CD4-positive, alpha-beta T cell treated with Interleukin-12 subunit alpha and Interleukin-12 subunit beta, for 1 hour (primary cell): ENCODE measurements around the gene NAPSA.
"Not testable (repeated sequence)": the region's sequence is repeated elsewhere in the genome, so short reads cannot be mapped to it uniquely, and the experiment has no call there.

Source experiments
- DNase-seq: peaks from one replicate; pipeline ENCODE4 v3.0.0-alpha.2; 2020

The NAPSA gene

DNA sequence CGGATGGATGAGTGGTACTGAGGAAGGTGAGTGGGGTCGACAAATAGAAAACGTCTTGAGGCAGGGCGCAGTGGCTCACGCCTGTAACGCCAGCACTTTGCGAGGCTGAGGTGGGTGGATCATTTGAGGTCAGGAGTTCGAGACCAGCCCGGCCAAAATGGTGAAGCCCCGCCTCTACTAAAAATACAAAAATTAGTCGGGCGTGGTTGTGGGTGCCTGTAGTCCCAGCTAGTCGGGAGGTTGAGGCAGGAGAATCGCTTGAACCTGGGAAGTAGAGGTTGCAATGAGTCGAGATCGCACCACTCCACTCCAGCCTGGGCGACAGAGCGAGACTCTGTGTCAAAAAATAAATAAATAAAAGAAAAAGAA lies 35.5 kb downstream of the NAPSA start:
- not testable (repeated sequence) for DNase-seq

DNA sequence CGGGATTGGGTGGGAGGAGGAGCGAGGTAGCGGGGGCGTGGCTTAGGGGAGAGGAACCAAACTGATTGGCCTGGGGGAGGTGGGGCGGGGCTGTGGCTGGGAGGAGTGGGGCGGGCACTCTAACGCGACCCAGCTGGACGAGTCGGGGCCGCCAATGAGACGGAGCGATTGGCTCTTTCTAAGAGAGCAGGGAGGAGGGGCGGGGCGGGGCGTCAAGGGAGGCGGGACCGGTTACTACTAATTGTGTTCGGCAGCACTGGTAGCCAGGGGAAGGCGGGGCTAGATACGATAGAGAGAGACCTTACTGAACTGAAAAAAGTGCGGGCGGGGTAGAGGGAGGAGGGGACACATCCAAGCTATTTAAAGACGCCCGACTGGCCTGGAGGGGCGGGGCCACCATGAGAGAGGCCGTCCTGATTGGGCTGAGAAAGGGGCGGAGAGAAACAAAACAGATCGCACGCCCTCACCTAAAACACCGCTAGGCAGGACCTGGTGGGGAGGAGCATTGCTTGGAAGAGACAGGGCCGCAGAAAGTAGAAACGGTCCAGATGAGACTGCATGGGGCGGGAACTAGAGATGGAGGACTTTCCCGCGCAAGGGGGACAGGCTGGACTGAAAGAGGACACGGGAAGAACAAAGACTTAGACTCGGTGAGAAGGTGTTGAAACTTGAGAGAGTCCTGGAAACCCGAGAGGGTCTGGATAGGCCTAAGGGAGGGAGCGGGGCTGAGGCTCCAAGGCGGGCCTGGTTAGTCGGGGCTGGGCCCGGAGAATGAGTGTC lies 36.1 kb downstream of the NAPSA start, which contains the start of gene KCNC3:
Gene KCNC3, minus strand, starts transcription at position 232 of the 780 bp plus-strand sequence. CDS start 295 bp downstream, outside the sequence.
- peak; percentile 92 for DNase-seq

DNA sequence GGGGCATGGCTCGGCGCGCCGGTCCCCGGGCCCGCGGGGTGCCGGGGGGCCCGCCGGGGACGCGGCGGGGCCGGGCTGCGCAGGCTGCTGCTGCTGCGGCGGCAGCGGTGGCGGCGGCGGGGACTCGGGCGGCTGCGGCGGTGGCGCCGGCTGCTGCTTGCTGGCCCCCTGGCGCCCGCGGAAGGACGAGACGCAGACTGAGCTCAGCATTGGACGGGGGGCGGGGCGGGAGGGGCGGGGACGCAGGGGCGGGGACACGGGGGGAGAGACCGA lies 36.6 kb downstream of the NAPSA start:
- no peak for DNase-seq

DNA sequence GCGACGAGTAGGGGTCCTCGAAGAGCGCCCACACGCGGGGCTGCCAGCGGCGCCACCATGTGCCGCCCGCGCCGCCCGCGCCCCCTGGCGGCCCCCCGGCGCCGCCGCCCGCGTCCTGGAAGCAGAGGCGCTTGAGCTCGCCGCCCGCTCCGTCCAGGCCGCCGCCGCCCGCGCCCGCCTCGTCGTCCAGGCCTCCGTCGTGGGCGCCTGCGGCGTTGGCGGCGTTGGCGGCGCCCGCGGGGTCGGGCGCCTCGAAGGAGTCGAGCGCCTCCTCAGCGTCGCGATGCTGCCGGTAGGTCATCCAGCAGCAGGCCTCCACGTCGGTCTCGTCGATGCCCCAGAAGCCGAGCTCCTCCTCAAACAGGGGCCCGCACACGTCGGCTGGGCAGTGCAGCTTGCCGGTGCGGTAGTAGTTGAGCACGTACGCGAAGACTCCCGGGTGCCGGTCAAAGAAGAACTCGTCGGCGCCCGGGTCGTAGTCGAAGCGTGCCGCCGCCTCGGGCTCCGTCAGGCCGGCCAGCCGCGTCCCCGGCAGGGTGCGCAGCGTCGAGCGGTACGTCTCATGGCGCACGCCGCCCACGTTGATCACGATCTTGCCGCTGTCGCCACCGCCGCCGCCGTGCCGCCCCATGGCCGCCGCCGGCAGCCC lies 37.1 kb downstream of the NAPSA start:
- DNase-seq: no peak

DNA sequence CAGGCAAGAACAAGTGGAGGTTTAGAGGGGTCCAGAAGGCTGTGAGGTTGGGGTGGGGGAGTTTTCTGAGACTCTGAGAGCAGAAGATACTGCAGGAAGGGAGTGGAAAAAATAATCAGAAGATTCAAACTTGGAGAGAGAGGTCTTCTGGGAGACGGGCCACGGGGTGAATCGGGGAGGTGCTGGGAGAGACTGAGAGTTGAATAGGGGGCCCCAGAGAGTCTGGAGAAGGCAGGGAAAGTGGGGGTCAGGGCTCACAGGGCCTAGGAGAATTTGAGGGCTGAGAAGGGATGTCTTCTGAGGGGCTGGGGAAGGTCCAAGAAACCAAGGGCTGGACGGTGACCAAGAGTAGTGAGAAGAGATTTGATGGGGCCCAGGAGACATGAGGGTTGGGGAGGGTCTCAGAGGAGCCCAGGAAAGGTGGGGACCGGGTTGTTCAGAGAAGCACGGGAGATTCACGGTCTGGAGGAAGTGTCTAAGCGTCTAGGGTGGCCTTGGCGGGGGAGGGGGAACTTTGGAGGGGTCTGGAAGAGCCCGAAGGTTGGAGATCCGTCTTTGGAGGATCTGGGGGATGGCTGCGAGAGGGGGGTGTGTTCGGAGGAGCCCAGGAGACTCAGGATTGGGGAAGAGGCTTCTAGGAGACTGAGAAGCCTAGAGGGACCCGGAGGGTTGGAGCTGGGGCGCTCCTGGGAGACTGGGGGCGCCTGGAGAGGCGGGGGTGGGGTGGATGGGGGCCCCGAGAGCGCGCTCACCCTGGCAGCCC lies 37.8 kb downstream of the NAPSA start:
- DNase-seq: no peak

DNA sequence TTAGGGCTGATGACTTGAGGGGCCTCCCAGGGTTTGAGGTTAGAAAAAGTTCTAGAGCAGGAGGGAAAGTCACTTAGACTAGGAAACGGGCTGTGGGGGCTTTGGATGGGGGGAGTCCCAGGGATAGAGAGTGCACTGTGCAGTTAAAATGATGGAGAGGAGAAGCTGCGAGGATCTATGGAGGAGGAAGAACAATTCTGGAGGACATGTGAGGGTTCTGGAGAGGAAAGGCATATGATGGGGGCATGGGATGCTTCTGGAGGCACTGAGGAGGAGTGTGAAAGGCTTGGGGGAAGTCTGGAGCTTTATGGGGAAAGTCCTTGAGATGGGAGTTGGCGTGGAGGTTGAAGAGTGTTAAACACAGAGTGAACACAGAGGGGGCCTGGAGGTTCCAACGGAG lies 38.4 kb downstream of the NAPSA start:
- no peak for DNase-seq

DNA sequence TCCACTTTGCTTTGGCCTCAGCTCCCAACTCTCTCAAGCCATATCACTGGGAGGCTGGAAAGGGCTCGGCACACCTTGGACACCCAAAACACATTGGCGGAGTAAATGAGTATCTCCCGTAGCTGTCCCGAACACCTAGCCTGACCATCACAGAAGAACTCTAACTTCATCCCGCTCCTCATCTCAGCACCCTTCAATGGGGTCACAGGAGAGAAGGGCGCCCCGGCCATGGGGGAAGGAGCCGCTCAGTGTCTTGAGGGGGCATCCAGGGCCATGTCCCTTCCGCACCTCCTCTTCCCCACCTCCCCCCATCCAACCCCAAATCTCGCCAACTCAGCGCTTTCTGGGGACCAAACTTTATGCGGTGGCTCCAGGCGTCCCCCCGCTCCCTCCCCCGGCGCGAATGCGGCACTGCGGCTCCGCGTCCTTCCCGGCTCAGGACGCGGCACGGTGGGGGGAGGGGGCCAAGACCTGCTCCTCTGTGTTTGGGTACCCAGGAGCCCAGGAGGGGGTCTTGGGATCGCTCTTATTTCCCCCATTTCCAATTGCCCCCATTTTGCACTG lies 39.3 kb downstream of the NAPSA start:
- no peak for DNase-seq

DNA sequence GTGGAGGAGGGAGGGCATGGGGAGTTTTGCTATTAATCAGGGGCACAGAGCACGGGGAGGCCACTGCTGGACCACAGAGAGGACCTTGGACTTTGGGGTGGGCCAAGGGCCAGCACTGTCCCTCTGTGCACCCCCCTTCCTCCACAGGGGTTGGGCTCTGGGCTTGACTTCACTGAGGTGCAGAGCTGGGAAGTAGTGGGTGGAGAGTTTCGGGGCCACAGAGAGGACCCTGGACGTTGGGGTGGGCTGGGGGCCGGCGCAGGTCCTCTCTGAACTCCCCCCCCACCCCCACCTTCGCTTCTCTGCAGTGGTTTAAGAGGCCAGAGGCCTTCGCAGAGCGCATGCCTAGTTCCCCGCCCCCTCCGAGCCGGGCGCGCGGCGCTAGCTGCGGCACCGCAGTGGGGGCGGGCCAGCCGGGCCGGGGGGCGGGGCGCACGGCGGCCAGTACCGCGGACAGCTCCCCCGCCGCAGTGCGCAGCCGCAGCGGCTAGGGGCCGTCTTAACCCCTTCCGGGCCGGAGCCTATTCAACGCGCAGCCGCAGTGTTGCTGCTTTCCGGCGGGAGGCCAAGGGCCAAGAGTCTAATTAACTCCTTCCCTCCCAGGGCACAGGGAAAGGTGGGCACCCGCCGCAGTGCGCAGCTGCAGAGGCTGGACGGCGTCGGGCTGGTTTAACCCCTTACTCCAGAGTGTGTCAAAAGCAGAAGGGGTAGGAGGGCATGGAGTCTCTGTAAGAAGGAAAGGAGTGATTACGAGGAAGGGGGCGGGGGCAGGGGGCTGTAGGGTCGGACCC lies 39.9 kb downstream of the NAPSA start:
- peak; percentile 76 for DNase-seq

DNA sequence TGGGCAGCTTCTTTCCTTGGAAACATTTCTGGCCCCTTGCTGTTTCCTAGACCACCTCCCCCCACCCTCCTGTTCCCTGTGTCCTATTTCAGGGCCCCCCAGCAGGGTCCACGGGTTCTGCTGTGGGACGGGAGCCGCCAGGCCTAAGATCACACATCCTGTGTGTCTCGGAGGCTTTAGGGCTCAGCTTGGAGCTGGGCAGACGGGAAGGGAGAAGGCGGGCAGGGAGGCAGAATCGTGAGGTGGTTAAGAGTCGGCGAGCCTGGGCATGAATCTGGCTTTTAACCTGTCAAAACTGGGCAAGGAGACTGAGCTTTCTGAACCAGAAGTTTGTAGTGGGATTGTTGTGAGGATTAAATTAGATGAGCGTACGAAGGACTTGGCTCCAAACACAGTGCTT lies 41.1 kb downstream of the NAPSA start:
- DNase-seq: no peak

DNA sequence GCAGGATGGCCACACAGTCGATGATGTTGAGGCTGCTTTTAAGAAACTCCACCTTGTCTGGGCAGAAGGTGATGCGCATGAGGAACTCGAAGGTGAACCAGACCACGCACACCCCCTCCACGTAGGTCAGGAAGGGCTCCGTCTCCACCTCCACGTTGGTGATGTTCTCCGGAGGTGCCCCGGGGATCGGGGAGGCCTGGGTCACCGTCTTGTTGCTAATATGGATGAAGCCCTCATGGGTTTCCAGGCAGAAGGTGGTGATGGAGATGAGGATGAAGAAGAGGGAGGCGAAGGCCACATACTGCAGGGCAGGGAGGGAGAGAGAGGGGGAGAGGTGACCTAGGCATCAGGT lies 41.7 kb downstream of the NAPSA start:
- no peak for DNase-seq

DNA sequence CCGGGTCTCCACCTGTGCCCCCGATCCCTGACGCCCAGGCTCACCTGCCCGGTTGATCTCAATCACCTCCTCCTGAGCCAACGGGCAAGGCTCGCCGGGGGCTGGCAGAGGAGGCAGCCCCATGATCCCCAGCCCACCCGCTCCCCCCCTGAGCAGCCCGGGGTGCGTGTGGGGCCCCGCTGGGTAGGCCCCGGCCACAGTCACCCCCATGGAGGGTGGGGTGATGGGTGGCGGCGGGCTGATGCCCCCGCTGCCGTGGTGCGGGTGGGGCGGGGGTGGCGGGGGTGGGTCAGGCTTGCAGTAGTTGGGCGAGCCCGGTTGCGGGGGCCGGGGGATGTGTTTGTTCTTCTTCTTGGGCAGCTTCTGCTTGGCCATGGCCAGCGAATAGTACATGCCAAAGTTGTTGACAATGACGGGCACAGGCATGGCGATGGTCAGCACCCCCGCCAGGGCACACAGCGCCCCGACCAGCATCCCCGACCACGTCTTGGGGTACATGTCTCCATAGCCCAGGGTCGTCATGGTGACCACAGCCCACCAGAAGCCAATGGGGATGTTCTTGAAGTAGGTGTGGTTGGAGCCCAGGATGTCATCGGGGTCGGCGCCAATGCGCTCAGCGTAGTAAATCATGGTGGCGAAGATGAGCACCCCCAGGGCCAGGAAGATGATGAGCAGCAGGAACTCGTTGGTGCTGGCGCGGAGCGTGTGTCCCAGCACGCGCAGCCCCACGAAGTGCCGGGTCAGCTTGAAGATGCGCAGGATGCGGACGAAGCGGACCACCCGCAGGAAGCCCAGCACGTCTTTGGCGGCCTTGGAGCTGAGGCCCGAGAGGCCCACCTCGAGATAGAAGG lies 42.3 kb downstream of the NAPSA start:
- DNase-seq: no peak

DNA sequence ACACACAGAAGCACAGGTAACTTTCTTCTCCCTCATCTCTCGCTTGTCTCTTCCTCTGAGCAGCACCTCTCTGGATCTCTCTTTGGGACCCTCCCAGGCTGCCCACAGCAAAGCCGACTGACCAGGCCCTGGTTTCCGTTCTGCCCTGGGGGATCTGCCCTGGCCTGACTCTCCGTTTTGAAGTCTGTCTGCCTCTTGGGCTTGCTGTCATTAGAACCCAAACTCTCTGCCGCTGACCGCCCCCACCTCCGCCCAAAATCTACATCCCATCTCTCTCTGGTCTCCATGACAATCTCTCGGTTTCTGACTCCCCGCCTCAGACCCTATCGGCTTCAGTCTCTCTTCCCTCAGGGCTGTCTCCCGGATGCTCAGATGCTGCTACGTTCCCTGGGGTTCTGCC lies 43.2 kb downstream of the NAPSA start:
- no peak for DNase-seq

DNA sequence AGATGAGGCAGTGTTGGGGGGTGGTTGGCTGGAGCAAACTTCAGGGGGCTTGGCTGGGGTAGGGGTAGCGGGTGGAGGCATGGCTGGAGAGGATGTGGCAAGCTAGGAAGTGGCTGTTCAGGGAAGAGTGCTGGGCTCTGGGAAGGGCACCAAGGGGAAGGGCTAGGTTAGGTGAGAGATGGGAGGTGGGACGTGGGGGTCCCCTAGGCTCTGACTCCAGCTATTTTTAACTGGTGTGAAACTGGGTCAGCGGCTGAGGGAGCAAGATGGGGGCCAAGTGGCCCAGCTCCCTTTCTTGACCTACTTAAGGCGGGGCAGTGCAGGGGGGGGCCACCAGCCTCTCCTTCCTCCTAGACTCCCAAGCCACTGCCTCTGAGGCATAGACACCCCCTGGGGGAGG lies 43.6 kb downstream of the NAPSA start:
- DNase-seq: no peak

DNA sequence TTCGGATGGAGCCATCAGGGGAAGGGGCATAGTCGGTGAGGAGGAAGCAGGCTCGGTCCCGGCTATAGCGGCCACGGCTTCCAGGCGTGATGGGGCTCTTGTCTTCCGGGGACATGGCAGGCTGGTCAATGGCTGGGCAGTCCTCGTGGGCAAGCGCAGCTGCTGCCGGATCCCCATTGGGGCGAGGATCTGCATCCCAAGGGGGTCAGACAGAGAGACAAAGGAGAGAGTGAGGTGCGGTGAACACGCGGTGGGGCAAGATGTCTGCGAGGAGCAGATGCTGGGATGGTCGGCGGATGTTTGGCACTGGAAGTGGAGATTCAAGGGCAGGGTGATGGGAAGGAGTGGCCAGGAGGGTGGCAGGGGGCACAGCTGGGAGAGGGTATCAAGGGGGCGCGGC lies 44.8 kb downstream of the NAPSA start:
- no peak for DNase-seq

DNA sequence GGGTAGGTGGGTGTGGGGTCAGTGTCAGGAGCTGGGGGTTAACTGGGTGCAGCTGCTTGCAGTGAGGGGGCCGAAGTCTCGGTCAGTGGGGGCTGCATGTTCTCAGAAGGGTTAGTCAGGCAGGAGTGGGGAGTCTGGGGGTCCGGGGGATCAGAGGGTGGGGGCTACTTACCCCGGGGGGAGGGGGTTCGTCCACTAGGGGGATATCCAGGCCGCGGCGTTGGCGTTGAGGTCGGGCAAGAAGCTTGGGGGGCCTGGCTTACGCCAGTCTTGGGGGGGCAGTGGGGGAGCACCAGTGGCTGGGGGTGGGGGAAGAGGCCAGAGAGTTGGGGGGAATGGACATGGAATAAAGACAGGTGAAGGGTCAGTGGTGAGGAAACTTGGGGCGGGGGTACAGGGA lies 45.4 kb downstream of the NAPSA start:
- DNase-seq: no peak

DNA sequence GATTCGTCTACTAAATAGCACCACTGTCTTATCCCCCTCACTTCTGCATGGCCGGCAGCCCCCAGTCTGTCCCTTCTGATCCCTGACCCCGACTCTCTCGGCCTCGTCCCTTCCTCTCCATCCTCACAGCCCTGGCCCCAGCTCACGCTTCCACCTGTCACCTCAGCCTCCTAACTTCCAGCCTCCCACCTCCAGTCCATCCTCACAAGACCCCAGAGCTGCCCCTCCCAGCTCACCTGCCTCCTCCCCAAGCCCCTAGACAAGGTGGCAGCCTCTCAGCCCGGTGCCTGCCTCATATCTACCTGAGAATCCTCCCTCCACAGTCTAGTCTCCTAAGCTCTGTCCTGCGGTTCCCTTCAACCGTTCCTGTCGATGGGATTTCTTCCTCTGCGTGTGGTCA lies 46.3 kb downstream of the NAPSA start:
- no peak for DNase-seq

DNA sequence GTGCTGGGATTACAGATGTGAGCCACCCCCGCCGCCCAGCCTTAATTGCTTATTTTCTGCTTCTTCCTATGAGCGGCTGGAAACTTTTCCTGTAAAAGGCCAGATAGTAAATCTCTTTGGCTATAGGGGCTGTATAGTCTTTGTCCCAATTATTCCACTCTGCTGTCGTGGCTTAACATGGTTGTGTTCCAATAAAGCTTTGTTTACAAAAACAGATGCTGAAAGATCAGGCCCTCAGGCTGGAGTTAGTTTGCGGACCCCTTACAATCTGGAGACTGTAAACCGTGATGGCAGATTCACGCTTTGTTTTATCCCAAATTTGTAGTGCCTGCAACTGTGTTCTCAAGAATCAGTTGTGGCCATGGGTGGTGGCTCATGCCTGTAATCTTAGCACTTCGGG lies 47.0 kb downstream of the NAPSA start:
- DNase-seq: no peak

DNA sequence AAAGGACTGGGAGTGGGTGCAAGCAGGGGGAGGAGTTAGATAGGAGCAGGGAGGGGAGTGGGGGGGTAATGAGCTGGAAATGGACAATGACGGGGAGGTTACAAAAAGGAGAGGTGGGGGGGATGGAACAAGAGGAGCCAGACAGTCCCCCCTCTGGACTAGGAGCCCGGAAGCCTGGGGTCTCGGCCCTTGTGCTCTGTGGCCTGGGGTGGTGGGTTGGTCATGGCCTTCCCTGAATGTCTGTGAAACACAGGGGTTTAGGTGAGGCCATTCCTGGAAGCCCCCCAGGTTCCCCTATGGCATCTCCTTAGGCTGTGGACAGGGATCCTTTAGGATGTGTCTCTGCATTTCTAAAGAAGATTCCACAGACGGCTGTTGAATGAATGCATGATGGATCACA lies 48.3 kb downstream of the NAPSA start:
- no peak for DNase-seq

DNA sequence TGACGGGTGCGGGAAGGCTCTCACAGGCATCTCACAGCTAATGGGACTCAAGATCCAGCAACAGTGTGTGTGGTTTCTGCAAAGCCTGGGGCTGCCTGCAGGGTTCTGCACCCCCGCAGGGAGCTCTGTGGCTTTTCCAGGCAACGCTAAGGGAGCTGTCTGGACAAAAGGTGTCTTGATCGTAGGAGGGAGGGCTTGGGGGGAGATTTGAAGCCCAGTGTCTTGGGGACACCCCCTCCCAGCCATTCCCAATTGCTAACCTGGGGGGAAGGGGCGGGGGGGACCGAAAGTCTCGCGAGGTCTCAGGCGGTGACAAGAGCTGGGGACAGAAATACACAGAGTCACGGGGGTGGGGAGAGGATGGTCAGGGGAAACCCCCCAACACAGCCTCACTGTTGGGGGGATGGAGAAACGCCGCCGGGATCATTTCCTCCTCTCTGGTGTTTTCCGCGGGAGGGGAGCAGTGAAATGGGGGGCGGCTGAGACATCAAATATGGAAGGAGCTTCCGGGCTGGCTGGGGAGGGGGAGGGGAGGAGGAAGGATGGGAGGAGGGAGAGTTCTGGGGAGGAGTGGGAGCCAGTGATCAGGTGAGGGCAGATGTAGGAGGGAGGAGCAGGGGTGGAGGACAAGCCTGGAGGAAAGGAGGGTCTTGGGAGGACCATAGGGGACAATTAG lies 49.5 kb downstream of the NAPSA start:
- no peak for DNase-seq

DNA sequence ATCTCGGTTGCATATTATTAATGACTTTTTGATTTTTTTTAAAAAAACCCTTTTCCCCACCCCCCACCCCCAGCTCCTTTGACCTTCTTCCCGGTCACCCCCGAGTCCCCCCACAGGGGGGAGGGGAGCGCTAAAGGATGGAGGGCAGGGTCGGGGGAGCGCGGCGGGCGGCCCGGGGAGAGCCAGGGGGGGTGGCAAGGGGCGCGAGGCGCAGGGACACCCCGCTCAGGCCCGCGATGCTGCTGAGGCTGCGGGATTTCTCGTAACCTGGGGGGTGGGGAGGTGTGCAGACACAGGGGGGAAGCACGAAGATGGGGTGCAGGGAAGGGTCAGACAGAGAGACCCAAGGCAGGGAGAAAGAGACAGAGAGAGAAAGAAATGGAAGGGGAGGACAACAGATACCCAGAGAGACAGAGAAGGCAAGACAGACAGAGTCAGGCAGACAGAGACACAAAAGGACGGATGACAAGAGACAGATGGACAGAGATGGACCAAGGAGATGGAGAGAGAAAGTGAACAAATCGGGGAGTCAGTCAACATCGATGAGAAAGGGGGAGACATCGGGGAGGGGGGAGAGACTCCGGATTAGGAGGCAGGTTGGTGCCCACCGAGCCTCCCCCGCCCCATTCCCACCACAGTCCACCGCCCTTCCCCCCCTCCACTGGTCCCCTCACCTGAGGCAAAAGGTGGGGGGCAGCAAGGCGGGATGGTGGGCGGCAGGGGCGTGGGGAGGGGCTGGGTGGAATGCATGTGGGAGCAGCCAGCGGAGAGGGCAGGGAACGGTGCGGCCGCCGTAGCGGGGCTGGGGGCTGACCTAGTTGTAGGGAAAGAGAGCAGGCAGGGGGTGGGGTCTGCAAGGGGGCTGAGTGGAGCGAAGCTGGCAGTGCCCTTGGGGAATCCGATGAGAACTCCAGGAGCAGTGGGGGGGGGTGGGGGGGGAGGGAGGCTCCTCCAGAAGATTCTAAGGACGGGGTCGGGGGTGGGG lies 50.4 kb downstream of the NAPSA start:
- DNase-seq: no peak
